ENCODE measurements around the gene PTPRN.
A peak's percentile ranks its signal among the peaks of the same experiment; 100 is the strongest.
"Not testable (repeated sequence)": the region's sequence is repeated elsewhere in the genome, so short reads cannot be mapped to it uniquely, and the experiment has no call there.

PTPRN gene

GRCh38 chr2:219309278-219309677, at the start of gene PTPRN:
Gene PTPRN, minus strand, starts transcription at chr2:219309401. Its CDS starts 69 bp downstream, at chr2:219309332.
- no peak for DNase-seq

GRCh38 chr2:219358170-219359075, 49.2 kb upstream of the PTPRN start:
- DNase-seq = no peak

- peak; percentile 84 to 88 for DNase-seq
Observed at GRCh38 chr2:219356834-219357233, 47.6 kb upstream of the PTPRN start.

GRCh38 chr2:219354582-219354981, 45.4 kb upstream of the PTPRN start:
- DNase-seq = no peak

GRCh38 chr2:219353129-219353528, 43.9 kb upstream of the PTPRN start:
- no peak for DNase-seq

- DNase-seq = peak; percentile 56 to 96
Observed at GRCh38 chr2:219352448-219353023, 43.3 kb upstream of the PTPRN start.

- DNase-seq = no peak
Observed at GRCh38 chr2:219350710-219351221, 41.6 kb upstream of the PTPRN start.

- DNase-seq = no peak
Observed at GRCh38 chr2:219350215-219350614, 41.0 kb upstream of the PTPRN start.

GRCh38 chr2:219344751-219345430, 35.7 kb upstream of the PTPRN start:
- DNase-seq = peak; percentile 74 to 81

GRCh38 chr2:219335373-219335786, 26.2 kb upstream of the PTPRN start:
- no peak for DNase-seq

GRCh38 chr2:219334076-219334475, 24.9 kb upstream of the PTPRN start:
- DNase-seq = no peak

- DNase-seq = no peak
Observed at GRCh38 chr2:219332542-219332941, 23.3 kb upstream of the PTPRN start, which contains the start of gene RESP18. Gene RESP18, minus strand, starts transcription at chr2:219332744.

GRCh38 chr2:219331560-219332213, 22.5 kb upstream of the PTPRN start:
- DNase-seq = peak; percentile 5 to 17

- no peak for DNase-seq
Observed at GRCh38 chr2:219327719-219328118, 18.5 kb upstream of the PTPRN start.

GRCh38 chr2:219325657-219326315, 16.6 kb upstream of the PTPRN start:
- no peak for DNase-seq

- no peak for DNase-seq
Observed at GRCh38 chr2:219325136-219325535, 15.9 kb upstream of the PTPRN start.

- peak; percentile 49 to 60 for DNase-seq
Observed at GRCh38 chr2:219323434-219323833, 14.2 kb upstream of the PTPRN start.

GRCh38 chr2:219314804-219315468, 5.7 kb upstream of the PTPRN start:
- no peak for DNase-seq

- not testable (repeated sequence) for DNase-seq
Observed at GRCh38 chr2:219312683-219313263, 3.6 kb upstream of the PTPRN start.

- DNase-seq = peak; percentile 33 to 81
Observed at GRCh38 chr2:219308142-219309101, 779 bp downstream of the PTPRN start.

Data from inflammatory macrophage treated with lipopolysaccharide for 1 hour (primary cell).